ENCODE results near the gene F8A1. TPM values are rescaled to one million over a fixed set of nuclear protein-coding genes. Genes with fewer than 3 reads are reported as not detected.
"Not testable (repeated sequence)": the region's sequence is repeated elsewhere in the genome, so short reads cannot be mapped to it uniquely, and the experiment has no call there.

F8A1 gene
- total RNA-seq, 1 donor from 2014 or later, result 27.9 TPM

DNA sequence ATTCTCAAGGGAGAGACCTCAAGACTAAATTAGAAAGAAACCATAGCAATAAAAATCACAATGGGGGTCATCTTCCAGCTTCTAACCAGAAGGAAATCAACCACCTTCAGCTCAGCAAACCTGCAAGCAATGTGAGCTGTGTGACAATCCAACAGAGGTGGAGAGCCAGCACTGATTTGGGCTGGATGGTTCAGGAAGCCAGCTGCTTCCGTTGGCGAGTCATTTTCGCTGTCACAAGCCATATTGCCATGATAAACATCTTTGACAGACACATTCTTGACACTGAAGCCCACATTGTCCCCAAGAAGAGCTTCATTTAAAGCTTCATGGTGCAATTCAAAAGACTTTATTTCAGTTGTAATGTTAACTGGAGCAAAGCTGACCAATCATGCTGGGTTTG, 22.7 kb downstream of the F8A1 start:
- H3K9me3 Mint-ChIP-seq (ENCODE audit: unreplicated experiment), result peaks cover 24% of the 10 kb centered on the region
- TF ChIP-seq CTCF (IDR thresholded peaks at IDR 0.05), result no peak
- no peak overlapping the region for H3K4me3 Mint-ChIP-seq (ENCODE audit: unreplicated experiment)
- peaks cover 9% of the 10 kb centered on the region for H3K27me3 Mint-ChIP-seq (ENCODE audit: unreplicated experiment)
- H3K4me1 Mint-ChIP-seq (ENCODE audit: unreplicated experiment), result no peaks in the 10 kb centered on the region
- no peak overlapping the region for H3K27ac Mint-ChIP-seq (ENCODE audit: unreplicated experiment)
- no peak for DNase-seq (ENCODE audit: extremely low spot score, unreplicated experiment)
- no peaks in the 10 kb centered on the region for H3K36me3 Mint-ChIP-seq (ENCODE audit: unreplicated experiment)

DNA sequence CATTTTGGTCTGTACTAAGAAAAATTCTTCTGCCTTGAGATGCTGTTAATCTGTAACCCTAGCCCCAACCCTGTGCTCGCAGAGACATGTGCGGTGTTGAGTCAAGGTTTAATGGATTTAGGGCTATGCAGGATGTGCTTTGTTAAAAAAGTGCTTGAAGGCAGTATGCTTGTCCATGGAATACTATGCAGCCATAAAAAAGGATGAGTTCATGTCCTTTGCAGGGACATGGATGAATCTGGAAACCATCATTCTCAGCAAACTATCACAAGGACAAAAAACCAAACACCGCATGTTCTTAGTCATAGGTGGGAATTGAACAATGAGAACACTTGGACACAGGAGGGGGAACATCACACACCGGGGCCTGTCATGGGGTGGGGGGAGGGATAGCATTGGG, 23.9 kb downstream of the F8A1 start:
- peaks cover 30% of the 10 kb centered on the region for H3K9me3 Mint-ChIP-seq (ENCODE audit: unreplicated experiment)
- not testable (repeated sequence) for H3K27ac Mint-ChIP-seq (ENCODE audit: unreplicated experiment); H3K27me3 Mint-ChIP-seq (ENCODE audit: unreplicated experiment); H3K4me3 Mint-ChIP-seq (ENCODE audit: unreplicated experiment); H3K4me1 Mint-ChIP-seq (ENCODE audit: unreplicated experiment); H3K36me3 Mint-ChIP-seq (ENCODE audit: unreplicated experiment); DNase-seq (ENCODE audit: extremely low spot score, unreplicated experiment)

DNA sequence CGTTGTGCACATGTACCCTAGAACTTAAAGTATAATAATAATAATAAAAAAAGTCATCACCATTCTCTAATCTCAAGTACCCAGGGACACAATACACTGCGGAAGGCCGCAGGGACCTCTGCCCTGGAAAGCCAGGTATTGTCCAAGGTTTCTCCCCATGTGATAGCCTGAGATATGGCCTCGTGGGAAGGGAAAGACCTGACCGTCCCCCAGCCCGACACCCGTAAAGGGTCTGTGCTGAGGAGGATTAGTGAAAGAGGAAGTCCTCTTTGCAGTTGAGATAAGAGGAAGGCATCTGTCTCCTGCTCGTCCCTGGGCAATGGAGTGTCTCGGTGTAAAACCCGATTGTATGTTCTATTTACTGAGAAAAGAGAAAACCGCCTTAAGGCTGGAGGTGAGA, 24.4 kb downstream of the F8A1 start:
- not testable (repeated sequence) for H3K36me3 Mint-ChIP-seq (ENCODE audit: unreplicated experiment); H3K4me1 Mint-ChIP-seq (ENCODE audit: unreplicated experiment); H3K27me3 Mint-ChIP-seq (ENCODE audit: unreplicated experiment); H3K27ac Mint-ChIP-seq (ENCODE audit: unreplicated experiment); H3K4me3 Mint-ChIP-seq (ENCODE audit: unreplicated experiment); DNase-seq (ENCODE audit: extremely low spot score, unreplicated experiment)
- peaks cover 30% of the 10 kb centered on the region for H3K9me3 Mint-ChIP-seq (ENCODE audit: unreplicated experiment)

GRCh38 chrX:154914052-154914451, 27.9 kb downstream of the F8A1 start:
- H3K4me3 Mint-ChIP-seq (ENCODE audit: unreplicated experiment), result no peak overlapping the region
- peaks cover 6% of the 10 kb centered on the region for H3K27me3 Mint-ChIP-seq (ENCODE audit: unreplicated experiment)
- no peaks in the 10 kb centered on the region for H3K36me3 Mint-ChIP-seq (ENCODE audit: unreplicated experiment)
- H3K9me3 Mint-ChIP-seq (ENCODE audit: unreplicated experiment), result peaks cover 30% of the 10 kb centered on the region
- DNase-seq (ENCODE audit: extremely low spot score, unreplicated experiment), result no peak
- H3K4me1 Mint-ChIP-seq (ENCODE audit: unreplicated experiment), result no peaks in the 10 kb centered on the region
- TF ChIP-seq CTCF (IDR thresholded peaks at IDR 0.05), result no peak
- H3K27ac Mint-ChIP-seq (ENCODE audit: unreplicated experiment), result no peak overlapping the region

- Mint-ChIP-seq H3K27ac (ENCODE audit: unreplicated experiment) (no peak overlapping the region), H3K4me1 (ENCODE audit: unreplicated experiment) (no peaks in the 10 kb centered on the region), H3K9me3 (ENCODE audit: unreplicated experiment) (peaks cover 12% of the 10 kb centered on the region), H3K27me3 (ENCODE audit: unreplicated experiment) (peaks cover 6% of the 10 kb centered on the region), H3K36me3 (ENCODE audit: unreplicated experiment) (no peaks in the 10 kb centered on the region), H3K4me3 (ENCODE audit: unreplicated experiment) (peak overlapping the region; percentile 50)
- TF ChIP-seq CTCF (IDR thresholded peaks at IDR 0.05), result peak; percentile 70
- DNase-seq (ENCODE audit: extremely low spot score, unreplicated experiment), result no peak
Observed at GRCh38 chrX:154918060-154918483, 31.9 kb downstream of the F8A1 start.

DNA sequence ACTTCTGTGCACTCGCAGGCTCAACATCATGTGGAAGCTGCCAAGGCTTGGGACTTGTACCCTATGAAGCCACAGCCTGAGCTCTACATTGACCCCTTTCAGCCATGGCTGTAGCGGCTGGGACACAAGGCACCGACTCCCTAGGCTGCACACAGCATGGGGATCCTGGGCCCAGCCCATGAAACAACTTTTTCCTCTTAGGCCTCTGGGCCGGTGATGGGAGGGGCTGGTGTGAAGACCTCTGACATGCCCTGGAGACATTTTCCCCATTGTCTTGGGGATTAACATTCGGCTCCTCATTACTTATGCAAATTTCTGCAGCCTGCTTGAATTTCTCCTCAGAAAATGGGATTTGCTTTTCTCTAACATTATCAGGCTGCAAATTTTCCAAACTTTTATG, 38.6 kb downstream of the F8A1 start:
- H3K36me3 Mint-ChIP-seq (ENCODE audit: unreplicated experiment); H3K4me1 Mint-ChIP-seq (ENCODE audit: unreplicated experiment); DNase-seq (ENCODE audit: extremely low spot score, unreplicated experiment); H3K4me3 Mint-ChIP-seq (ENCODE audit: unreplicated experiment); H3K27ac Mint-ChIP-seq (ENCODE audit: unreplicated experiment); H3K27me3 Mint-ChIP-seq (ENCODE audit: unreplicated experiment): not testable (repeated sequence)
- H3K9me3 Mint-ChIP-seq (ENCODE audit: unreplicated experiment), result peaks cover 12% of the 10 kb centered on the region

Small RNA genes within 50 kb of the gene (microRNA-seq; reads per million reads assigned to microRNA genes)
- not detected for gene MIR1184-1 (ENCODE audit: unreplicated experiment)

Other genes starting within 250 kb of the F8A1 start
- not detected in 2 replicates for gene CTAG2, start 232.8 kb upstream of the F8A1 start, total RNA-seq
- 0.78 and 1.1 TPM in 2 replicates for gene GAB3, start 135.3 kb upstream of the F8A1 start, total RNA-seq
- 37.5 and 39.9 TPM in 2 replicates for gene DKC1, start 123.5 kb upstream of the F8A1 start, total RNA-seq
- 10.6 and 11.2 TPM in 2 replicates for gene MPP1, start 80.9 kb upstream of the F8A1 start, total RNA-seq
- not detected in 2 replicates for gene SMIM9, start 51.7 kb upstream of the F8A1 start, total RNA-seq
- 1.9 and 2.2 TPM in 2 replicates for gene F8, start 136.4 kb downstream of the F8A1 start, total RNA-seq
- 58.6 and 65.1 TPM in 2 replicates for gene FUNDC2, start 140.5 kb downstream of the F8A1 start, total RNA-seq
- gene CMC4, start 184.8 kb downstream of the F8A1 start, total RNA-seq, result 6.9 and 10.6 TPM in 2 replicates
- gene MTCP1, start 184.8 kb downstream of the F8A1 start, total RNA-seq, result 17.8 and 24.4 TPM in 2 replicates
- gene BRCC3, start 185.2 kb downstream of the F8A1 start, total RNA-seq, result 12.4 and 15.3 TPM in 2 replicates

Data from osteocyte (in vitro differentiated cells).